Measurements from ENCODE around the gene RTN1.

- TF ChIP-seq EZH2phosphoT487 (IDR thresholded peaks at IDR 0.05; ENCODE audit: insufficient read depth, low read depth) (no peak), EZH2 (IDR thresholded peaks at IDR 0.05; ENCODE audit: insufficient read depth, poor library complexity, severe bottlenecking) (no peak)
These were observed 119.0 kb downstream of the RTN1 start for GRCh38 chr14:59751578-59751977.

Measured in GM23248 (cell line).